GM06990 (cell line): Measurements from ENCODE around the gene HNF4A.

Experiments
- DNase-seq: peaks from one replicate; pipeline ENCODE4 v3.0.0-alpha.2; 2011; ENCODE audit not compliant: insufficient read length; ENCODE audit errors: extremely low read depth
- H3K27me3 ChIP-seq: replicated peaks from 2 replicates; pipeline ENCODE4 v1.6.0; 2011; ENCODE audit warnings: low read length; ENCODE audit not compliant: control insufficient read depth, insufficient read depth
- H3K36me3 ChIP-seq: 2 replicates; pipeline ENCODE4 v1.5.1; 2011; ENCODE audit warnings: low read length; ENCODE audit not compliant: control insufficient read depth, insufficient read depth
- H3K4me3 ChIP-seq: replicated peaks from 2 replicates; pipeline ENCODE4 v1.5.1; 2011; ENCODE audit warnings: low read depth, mild to moderate bottlenecking, control low read depth, low read length
- CTCF ChIP-seq: IDR thresholded peaks from 2 replicates; pipeline ENCODE4 v1.5.1; 2011; ENCODE audit warnings: low read length, control low read depth, mild to moderate bottlenecking, inconsistent platforms; ENCODE audit not compliant: insufficient read depth, poor library complexity, severe bottlenecking

HNF4A gene

GRCh38 chr20:44394452-44394701, 38.9 kb downstream of the HNF4A start:
- TF ChIP-seq CTCF = no peak
- Histone ChIP-seq H3K4me3 (no peak overlapping the region), H3K36me3 (no peaks in the 10 kb centered on the region), H3K27me3 (peaks cover 1% of the 10 kb centered on the region)
- no peak for DNase-seq

DNA sequence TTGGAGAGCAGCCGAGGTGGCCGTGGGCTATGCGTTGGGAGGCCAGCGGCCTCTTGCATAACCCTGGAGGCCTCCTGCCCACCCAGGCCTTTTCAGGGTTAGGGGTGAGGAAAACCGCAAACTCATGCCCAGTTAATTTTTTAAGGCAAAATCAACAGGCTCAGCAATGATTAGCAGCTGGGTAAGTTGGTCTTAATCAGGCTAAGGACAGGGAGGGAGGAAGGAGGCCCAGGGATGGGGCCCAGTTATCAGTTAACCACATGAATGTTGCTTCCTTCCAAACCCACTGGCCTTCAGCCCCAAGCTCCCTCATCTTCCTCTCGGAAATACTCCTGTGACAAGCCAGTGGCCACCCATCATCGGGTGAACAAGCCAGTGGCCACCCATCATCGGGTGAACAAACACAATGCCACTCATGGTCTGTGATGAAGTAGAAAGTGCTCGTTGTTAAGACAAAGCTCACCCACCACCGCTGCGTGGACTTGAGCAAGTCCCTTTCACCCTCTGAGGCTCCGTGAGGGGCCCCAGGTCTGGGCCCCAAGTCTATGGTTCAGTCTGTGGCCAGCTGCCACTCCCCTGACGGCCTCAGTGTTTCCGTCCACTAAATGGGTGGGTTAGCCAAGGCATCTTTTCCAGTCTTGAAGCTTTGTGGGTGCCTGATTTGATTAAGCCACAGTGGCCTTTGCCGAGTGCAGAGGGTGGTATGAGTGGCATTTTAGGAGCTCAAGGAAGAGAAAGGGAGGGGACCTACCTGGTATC, 39.4 kb downstream of the HNF4A start:
- no peak for DNase-seq
- TF ChIP-seq CTCF = no peak
- Histone ChIP-seq H3K4me3 (no peak overlapping the region), H3K36me3 (no peaks in the 10 kb centered on the region), H3K27me3 (peaks cover 1% of the 10 kb centered on the region)

- no peak for TF ChIP-seq CTCF
- Histone ChIP-seq H3K4me3 (no peak overlapping the region), H3K27me3 (peaks cover 1% of the 10 kb centered on the region), H3K36me3 (no peaks in the 10 kb centered on the region)
- DNase-seq = no peak
Measured at GRCh38 chr20:44395461-44396340, 40.2 kb downstream of the HNF4A start.

DNA sequence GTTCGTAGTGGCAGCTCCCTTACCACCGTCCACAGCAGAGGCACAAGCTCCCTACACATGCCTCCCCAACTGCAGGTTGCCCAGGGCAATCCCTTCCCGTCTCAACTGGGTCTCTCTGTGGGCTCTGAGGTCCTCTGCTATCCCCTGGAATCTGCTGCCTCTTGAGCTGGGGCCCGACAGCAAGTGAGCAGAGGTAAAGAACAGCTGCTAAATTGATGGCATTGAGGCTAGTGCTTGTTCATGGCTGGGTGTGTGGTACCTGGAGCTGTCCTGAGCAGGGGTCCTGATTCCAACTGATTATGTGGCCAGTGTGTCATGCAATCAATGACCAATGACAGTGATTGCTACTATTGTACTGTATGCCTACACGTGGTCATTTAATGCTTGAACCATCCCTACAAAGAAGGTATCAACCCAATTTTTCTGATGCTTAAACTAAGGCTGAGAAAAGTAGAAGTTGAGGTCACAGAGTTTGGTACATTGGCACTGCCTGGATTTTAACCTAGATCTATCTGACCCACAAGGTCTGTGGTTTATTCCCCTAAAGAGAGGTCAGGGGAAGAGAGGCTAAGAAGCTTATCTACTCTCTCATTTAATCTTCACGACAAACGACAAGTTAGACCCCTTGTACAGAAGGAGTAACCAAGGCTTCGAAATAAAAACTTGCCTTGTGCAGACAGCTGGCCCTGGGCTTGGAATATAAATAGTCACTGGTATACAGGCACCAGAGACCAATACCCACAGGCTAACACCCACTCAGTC, 41.1 kb downstream of the HNF4A start:
- no peak for DNase-seq
- Histone ChIP-seq H3K36me3 (no peaks in the 10 kb centered on the region), H3K27me3 (peaks cover 1% of the 10 kb centered on the region), H3K4me3 (no peak overlapping the region)
- no peak for TF ChIP-seq CTCF

DNA sequence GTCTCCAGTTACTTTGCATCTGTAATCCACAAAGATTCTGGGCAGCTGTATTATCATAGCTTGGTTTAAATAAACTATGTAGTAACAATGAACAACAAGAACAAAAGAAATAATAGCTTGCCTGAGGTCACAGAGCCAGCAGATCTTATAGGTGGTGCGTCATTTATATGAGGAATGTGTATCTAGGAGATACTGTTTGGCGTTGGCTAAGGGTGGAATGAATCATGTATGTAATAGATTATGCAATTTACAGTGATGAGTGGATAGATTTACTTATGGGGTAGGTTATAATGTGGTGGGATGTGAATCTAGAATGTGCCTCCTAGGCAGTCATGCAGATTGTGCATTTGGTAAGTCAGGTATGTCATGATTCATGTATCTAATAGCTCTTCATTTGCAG, 42.8 kb downstream of the HNF4A start:
- no peak for DNase-seq
- Histone ChIP-seq H3K27me3 (peaks cover 1% of the 10 kb centered on the region), H3K36me3 (no peaks in the 10 kb centered on the region), H3K4me3 (no peak overlapping the region)
- TF ChIP-seq CTCF = no peak
